ENCODE results near the gene VSIG4. TPM values are rescaled to one million over a fixed set of nuclear protein-coding genes. Genes with fewer than 3 reads are reported as not detected.
A peak's percentile ranks its signal among the peaks of the same experiment; 100 is the strongest.

VSIG4 gene
- polyA plus RNA-seq, 12 donors = 8.3 to 18.4 (median 12.7) TPM; not detected in 2

DNA sequence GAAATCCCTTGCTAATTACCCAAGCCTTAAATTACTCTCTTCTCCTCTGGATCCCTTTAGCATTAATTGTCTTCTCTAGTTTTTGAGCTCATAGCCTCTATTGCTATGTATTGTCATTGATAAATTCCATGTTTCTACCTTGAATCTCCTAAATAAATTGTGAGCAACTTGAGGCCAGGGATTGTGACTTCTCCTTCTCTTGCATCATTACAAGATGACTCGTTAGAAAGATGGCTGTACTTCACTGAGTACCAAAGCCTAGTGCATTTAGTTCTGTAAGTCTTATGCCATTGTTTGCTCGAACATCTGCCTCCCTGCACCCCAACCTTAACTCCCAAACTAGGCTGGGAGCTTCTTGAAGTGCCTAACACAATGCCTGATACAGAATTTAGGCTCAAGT is 15.3 kb downstream of the VSIG4 start:
- no peak for DNase-seq

DNA sequence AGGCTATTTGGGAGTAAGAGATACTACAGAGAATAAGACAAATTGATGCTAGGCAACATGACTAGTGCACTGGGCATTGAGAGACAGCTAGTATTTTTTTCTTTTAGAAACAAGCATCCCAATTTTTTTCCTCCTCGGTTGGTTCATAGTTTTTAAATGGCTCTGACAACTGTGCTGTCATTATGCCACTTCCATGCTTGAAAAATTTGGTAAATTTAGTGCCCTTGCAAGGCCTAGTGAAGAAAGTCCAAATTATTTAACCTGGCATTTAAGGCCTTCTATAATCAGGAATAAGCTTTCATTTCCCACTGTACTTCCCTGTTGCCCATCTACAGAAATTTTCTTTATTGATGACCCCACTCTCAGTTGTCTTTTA is 15.8 kb downstream of the VSIG4 start:
- no peak for DNase-seq

DNA sequence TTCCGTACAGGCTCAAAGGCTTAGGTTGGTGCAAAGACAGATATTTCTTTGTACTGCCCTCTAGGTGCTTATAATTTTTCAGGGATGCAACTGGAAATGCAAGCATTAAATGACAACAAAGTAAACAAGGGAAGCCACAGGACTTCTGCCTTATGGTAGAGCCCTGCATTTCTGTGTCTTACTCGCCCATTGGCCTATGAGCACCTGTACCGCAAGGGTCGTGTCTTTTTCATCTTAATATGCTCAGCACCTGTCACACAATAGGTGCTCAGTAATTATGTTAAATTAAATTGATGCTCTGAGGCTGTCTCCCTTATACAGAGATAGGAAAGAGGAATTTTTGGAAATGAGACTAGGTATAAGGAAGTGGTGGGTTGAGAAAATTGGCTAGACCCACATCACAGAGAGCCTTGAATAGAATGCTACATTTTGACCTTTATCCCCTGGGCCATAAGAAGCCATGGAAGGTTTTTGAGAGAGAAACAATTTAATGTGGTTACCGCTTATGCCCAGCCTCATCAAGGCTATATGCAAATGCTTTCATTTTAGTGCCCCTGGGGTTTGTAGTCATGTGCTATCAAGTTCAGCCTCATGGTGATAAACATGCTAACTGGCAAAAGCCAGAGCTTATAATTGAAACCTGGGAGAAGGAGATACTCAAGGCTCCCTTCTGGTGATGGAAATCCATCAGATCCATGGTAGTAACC is 16.3 kb downstream of the VSIG4 start:
- no peak for DNase-seq

DNA sequence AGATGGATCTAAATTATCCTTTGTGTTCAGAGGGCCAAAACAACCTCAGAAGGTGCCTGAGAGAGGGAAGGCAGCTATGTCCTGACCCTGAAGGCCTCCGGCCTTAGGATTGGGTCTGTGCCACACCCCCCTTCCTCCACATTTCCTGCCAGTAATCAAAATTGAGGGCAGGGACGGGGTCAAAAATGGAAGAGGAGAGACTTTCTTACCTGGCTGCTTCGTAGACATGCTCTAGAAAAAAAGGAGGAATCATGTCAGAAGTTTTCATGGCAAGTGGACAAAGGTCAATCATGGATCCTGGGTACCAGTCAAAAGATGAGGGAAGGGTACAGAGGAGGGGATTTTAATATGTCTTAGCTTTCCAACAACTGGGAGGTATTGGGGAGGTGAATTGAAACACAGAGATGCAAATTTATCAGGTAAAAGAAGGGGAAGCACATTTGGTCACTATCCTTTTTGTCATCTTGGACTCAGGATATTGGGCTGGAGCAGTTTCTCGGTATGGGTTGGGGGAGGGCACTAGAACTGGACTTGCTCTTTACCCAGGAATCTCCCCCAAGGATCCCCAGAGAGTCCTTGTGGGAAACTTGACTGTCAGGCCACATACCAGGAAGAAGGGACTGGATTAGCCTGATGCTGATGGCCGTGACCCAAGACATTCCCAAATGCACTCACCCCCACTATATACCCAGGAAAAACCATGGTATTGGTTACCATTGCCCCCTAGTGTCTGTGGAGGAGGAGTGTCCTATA is 17.1 kb downstream of the VSIG4 start:
- no peak for DNase-seq

DNA sequence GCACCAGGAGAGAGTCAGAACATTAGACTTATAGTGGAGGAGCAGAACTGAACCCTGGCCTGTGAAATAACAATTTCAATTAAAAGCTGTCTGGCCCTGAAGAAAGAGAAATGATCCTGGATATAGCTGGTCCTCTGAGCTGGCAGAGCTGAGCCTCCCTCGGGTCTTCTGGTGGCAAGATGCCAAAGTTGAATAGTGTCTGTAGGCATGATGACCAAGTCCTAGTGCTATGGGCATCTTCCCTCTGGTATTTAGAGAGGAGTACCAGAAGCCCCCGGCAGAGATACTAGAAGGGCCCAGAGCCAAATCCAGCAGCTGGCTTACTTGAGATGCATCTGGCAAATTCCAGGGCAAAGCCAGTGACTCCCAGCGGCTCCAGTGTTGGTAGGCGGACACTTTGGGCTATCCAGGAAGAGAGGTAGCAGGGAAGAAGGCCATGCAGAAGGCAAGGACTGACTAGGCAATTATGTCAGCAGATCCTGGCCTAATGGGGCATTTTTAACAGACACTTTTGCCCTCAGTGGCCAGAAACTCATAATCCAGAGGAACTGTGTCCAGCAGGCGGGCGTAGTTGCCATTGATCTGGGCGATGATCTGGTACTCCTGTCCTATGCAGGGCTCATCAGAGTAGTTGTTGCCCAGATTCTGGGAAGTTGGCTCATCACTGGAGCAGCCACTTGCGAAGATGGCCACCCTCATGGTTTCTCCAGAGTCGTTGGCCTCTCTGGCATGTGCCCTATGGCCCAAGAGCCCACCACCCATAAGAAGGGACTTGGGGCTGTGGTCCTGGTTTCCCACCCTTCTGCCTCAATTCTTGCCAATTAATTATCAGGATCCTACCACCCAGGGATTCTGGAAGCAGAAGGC is 17.9 kb downstream of the VSIG4 start:
- no peak for DNase-seq

DNA sequence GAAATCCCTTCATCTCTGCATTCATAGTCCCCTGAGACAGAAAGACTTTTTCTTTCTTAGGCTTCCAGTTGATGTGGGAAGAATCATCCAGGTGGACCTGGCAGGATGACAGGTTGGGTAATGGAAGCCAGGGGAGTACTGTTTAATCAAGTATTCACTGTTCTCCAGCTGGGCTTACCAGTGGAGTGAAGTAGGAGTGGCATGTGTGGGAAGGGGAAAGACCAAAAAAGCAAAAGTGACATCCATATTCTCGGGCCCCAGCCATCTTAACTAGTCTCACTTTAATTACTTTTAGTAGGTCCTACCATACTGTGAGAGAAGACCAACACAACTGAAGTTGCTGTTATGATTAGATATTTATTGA is 18.5 kb downstream of the VSIG4 start:
- no peak for DNase-seq

DNA sequence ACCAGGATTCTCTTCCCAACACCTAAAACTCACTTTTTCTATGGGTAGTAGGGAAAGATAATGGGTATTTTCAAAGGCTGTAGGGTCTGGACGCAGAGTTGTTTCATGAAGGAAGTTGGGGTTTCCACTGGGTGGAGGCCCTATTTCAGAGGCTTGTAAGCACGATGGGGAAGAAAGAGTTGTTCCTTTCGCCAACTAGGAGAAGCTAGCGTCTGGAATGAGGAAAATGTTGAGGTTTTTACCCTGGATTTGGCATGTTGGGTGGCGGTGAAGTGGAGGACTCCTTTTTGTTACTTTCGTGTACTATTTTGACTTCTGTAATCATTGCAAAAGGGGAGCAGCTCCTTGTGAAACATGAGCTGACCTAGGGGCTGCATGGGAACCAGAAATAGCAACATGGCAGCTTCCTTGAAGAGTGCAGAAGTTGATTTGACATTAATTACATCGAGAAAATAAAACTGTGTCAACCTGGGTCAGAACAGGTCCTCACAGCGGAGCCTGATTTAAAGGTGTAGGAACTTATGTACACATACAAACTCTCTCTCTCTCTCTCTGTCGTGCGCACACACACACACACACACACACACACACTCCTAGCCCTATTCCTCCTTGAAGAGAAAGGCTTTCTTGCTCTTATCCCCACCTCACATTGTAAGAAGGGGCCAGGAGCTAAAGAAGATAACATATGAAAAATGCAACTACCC is 19.1 kb downstream of the VSIG4 start:
- no peak for DNase-seq

DNA sequence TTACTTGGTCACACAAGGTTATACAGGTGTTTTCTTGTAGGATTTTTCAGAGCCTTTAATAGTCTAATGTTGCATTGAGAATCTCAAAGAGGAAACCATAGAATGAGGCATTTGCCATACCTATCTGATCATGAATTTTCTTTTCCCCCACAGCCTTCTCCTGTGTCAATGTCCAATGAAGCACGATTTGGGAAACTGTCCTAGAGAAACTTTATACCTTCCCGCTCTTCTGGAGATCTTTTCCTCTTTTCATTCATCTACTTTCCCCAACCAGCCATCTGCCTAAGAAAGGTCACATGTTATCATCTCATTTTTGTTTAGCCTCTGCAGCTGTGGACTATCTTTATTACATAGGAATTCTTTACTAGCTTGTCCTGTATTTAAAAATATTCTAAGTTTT is 19.9 kb downstream of the VSIG4 start:
- no peak for DNase-seq

DNA sequence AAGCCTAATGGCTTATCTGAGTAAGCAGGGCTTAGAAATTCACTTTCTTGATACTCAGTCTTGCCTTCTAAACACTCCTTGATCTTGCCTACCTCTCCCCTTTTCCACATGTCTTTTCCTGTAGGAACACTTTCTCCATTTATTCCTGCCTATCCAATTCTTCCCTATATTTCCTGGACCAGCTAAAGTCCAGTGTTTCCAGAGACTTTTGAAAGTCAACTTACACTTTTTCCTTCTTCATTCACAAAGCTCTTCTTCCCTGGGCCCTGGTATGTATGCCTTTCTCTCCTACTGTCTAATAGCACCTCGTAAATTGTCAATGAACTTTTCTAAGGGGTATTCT is 20.6 kb downstream of the VSIG4 start:
- DNase-seq = no peak

DNA sequence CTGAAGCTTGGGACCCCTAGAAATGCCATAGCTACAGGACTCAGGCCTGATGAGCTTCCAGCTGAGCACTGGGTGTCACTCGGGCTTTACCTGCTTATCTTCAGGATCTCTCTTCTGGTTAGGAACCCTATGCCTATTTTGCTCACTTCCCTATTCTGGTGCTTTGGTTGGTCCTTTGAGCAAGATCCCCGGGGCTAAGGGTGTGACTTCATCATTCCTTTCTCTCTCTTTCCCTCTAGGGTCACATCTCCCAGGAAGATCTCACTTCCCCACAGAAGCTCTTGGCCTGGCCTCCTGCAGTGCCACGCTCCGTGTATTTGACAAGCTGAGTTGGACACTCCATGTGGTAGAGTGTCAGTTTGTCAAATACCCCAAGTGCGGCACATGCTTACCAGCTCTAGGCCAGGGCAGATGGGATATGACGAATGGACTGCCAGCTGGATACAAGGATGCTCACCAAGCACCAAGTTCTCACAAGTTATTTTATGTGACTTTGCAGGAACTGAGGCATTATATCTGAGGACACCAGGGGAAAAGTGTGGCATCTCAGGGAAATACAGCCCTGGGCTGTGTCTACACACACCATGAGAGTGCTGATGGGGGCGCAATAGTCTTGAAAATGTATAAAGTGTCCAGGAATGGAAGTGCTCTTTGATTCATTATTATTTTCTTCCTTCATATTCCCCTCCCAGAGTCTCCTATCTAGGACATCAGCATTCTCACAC is 21.1 kb downstream of the VSIG4 start:
- no peak for DNase-seq

DNA sequence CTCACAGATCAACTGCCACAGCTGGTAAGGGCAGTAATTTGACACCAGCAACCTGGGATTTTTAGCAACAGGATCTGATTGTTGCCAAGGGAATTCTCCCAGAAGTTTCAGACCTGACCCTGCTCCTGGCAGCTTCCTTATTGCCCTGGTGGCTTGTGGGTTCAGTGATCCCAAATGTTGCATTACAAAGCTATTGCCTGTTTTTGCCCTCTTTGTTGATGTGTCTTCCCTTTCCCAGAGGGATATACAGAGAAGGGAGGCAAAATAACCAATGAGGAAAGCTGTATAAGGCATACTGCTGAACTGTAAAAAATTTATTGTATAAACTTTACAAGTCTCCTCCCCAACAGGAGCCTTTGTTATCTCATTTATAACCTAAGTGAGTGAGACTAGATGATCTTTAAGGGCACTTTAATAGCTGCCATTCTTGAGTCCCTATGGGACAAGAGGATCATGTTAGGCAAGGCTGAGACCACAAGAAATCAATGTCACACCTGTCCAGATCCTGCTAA is 22.2 kb downstream of the VSIG4 start:
- no peak for DNase-seq

DNA sequence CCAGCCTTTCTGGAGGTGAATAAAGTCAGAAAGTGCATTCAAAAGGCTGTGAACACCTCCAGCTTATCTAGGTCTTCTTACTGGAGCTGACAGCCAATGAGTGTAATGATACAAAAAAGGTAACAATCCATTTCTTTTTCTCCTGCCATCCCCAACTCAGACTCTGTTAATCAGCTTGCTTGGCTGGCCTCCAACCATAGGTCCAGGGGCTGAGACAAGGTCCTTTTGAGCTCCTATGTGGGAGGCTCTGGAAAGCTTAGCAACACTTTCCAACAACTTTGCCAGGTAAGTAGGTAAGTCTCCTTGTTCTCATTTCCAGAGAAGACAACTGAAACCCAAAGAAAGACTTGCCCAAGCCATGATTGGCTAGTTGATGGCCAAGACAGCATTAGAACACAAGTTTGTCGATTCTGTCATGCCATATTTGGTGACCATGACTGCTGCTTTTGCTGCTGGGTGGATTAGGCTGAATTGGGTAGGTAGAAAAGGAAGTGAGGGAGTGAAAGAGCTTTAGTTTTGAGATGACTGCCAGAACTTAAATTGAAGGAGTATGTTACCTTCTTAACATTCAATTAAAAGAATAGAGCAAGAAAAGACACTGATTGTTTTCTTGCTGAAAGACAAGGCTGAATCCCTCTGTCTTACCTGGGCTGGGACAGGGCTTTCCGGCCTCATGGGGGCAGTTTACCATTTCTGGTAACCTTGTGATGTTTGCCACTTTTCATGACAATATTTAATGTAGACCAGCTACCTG is 22.8 kb downstream of the VSIG4 start:
- no peak for DNase-seq

DNA sequence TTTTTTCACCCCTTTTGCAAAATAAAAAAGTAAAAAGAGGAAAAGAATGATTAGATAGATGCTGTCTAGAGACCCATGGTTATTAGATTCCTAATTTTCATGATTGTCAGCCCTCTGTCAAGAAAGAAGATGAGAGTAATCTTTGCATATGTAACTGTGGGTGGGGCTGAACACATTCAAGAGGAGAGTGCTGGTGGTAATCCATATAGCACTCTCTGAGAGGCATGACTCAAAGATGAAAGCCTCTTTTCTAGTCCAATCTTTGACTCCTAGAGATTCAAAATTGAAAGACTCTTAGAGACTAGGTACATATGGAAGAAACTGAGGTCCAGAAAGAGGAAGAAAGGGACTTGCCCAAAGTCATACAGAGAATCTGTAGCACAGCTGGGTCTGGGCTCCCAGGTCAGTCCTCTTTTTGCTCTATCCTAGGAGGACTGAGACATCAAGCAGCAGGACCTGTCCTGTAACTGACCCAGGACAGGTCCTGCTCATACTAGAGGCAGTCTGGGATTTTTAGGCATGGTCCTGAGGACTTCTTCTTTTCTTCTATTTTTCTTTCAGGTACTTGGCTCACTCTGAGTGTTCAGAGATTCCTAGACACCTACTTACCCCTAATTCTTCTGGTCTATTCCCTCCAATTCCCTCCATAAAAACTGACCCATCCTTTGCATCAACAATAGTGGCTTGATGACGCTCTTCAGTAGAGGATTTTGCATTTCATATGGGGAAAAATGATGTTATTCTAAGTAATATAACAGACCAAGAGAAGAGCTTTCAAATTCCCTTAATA is 23.8 kb downstream of the VSIG4 start:
- no peak for DNase-seq

DNA sequence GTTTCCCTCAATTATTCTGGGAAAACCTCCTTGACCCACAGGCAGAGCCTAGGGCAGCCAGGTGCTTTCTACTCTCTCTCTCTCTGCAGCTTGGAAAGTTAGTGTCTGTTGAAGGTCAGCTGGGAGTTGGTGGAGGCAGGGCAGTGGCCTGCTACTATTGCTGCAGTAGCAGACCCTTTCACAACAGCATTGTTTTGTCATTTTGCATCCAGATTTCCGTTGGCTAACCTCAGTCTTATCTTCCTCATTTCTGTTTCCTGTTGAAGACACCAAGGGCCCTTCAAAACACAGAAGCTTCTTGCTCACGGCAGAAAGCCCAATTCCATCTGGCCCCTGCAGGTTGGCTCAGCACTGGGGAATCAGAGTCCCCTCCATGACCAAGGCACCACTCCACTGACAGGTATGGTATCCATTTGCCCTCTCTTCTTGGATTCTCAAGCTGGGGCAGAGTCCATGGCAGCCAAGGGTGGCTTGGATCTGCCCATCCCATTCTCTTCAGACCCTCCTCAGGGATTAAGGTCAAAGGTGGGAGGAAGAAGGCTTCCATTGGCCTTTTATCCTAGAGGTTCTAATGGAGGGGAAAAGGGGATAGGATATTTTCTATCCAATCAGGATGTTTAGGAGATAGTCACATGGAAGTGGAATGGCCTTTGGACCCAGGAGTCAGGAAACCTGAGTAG is 24.6 kb downstream of the VSIG4 start:
- DNase-seq = peak; percentile 28

DNA sequence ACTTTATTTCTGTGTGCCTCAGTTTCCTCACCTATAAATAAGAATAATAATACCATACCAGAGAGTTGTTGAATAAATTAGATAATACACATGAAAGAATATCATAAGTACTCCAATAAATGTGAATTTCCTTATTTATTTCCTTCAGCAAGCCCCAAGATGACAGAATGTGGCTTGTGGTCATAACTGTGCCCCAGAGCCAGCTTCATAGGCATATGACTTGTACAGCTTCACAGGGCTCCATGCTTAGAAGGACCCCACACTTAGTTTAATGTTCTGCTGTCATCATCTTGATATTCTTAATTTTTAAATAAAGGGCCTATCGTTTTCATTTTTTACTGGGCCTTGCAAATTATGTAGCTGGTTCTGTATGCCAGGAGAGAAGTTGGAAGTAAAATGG is 25.3 kb downstream of the VSIG4 start:
- no peak for DNase-seq

DNA sequence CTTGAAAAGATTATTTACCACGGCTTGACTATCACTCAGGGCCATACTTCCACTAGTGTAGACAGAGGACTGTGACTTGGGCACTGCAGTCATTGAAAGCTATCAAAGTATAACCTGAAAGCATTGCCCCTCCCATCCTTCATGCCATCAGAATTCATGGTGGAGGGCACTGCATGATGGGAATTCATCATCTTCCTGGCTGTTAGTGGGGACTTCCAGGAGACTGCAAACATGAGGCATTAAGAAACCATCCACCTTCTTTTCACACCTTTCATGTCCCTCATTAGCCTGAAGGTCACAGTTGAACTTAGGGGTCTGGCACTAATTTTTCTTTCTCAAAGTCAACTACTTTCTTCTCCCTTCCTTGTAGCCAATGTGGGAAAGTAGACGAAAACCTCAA is 25.8 kb downstream of the VSIG4 start:
- no peak for DNase-seq

DNA sequence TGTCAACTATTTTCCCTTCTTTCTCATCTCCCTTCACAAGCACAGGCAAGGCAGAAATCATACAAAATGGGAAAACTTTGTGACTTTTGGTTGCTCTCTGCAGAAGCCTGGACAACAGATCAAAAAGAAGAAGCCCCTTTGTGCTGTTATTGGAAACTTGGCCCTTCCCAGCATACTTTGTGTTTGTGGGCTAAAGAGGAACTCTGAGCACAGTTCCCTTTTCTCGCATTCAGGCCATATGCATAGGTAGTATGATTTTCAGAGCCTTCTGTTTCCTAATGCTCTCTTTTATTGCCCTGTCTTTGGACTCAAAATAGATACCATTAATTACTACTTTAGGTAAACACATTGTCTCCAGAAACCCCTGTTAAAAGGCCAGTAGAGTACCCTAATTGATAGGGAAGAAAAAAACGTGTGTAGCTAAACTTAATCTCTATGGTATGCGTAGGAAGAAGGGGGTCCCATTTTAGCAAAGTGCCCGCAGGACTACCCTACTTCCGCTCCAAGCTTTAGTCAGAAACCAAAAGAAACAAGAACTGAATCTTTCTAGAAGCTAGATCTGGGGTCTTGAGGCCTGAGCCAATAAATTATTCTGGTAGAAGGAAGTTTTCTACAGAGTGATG is 26.6 kb downstream of the VSIG4 start:
- no peak for DNase-seq

DNA sequence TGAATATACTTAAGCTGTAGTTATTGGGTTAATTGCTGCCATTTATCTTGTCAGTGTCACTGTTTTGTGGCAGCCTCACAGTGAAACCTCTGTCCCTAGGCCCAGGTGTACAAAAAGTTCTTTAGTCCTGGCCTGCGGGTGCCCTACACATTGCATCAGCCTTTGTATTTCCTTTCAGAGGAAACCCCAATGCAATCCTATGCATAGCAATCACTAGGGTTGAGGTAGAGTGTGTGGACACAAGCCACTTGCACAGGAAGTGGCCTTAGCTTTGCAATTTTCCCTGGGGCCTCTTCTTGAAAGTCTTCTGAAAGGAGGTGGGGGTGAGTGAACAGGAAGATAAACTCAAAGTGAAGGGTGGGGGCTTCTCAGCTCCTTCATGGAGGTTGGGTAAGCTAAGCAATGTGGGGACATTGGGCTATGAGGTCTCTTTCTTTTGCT is 27.8 kb downstream of the VSIG4 start:
- no peak for DNase-seq
